A549 treated with Mapracorat at 1 μM for 4 hours (cell line): ENCODE measurements around the gene CARD16. TPM values are rescaled to one million over a fixed set of nuclear protein-coding genes. Genes with fewer than 3 reads are reported as not detected.

Experiments used
- total RNA-seq: library from RNA; stranded (reverse); fragments of 200-300 nt; extraction: Qiagen RNA extraction; gene quantifications from 5 replicates; pipeline ENCODE4 v1.2.3, GENCODE V29; 2022

Gene CARD16
- not detected in 5 replicates for total RNA-seq

GRCh38 chr11:105044557-105045524 lies at the start of gene CARD16:
Gene CARD16, minus strand, starts transcription at chr11:105045335. Its CDS starts 38 bp downstream, at chr11:105045297.

DNA sequence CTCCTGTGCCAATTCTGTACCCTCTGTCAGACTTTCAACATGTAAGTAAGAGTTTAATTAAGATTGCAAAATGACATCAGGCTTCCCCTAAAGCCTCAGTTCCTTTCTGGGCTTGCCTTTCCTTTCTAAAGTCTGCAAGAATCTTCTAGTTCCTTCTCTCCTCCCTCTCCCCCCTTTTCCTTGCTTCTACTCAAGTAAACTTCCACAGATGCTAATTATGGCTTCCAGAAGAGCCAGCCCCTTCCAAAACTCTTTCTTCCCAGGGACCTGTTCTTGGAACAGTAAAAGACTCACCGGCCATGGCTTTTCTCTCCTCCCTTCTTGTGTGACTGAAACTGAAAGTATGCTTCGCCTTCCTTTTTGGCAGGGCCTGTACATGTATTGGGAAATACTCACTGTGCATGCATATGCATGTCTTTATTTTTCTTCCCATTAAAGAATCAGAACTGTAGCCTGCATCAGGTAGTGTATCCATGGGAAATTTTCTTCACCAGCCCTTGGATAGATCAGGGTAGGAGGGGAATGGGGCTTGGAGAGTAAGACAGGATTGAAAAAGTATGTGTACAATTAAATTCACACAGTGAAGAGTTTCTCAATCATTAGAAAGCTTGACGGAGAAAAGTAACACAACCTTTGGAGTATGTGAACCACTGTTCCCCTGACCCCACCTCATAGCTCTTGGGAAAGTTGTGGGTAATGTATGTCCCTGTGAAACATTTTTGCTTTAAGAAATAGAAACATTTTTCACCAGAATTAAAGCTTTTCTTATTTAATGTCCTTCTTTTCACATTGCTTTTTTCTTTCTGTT lies 10.1 kb downstream of the CARD16 start, which contains the start of gene CASP1:
Gene CASP1, minus strand, starts transcription at position 332 of the 808 bp plus-strand sequence. Its CDS starts 31 bp downstream, at position 301.

GRCh38 chr11:105023003-105023402 lies 22.1 kb downstream of the CARD16 start, which contains the start of gene CASP5:
Gene CASP5, minus strand, starts transcription at chr11:105023168. Its CDS starts 32 bp downstream, at chr11:105023136.

Other genes with a start within 250 kb of the CARD16 start
- not detected in 5 replicates for gene CASP12, start 146.9 kb downstream of the CARD16 start, total RNA-seq
- 3.5 to 6.9 TPM (median 4.7 TPM) in 5 replicates for gene CASP4, start 76.8 kb downstream of the CARD16 start, total RNA-seq
- not detected in 5 replicates for gene CASP5, start 22.2 kb downstream of the CARD16 start, total RNA-seq
- 0.45 to 1.0 TPM (median 0.57 TPM) in 3 of 5 replicates, not detected in the others for gene CASP1, start 10.2 kb downstream of the CARD16 start, total RNA-seq
- gene CARD18, start 94.4 kb upstream of the CARD16 start, total RNA-seq = not detected in 5 replicates